GM21737 (cell line): ENCODE measurements around the gene GALNTL6.

Experiments
- ATAC-seq: cut with Tn5 transposase; IDR thresholded peaks from one replicate; pipeline ENCODE4 v1.9.1; 2021; ENCODE audit warnings: mild to moderate bottlenecking, moderate library complexity; ENCODE audit not compliant: unreplicated experiment

Gene GALNTL6

DNA sequence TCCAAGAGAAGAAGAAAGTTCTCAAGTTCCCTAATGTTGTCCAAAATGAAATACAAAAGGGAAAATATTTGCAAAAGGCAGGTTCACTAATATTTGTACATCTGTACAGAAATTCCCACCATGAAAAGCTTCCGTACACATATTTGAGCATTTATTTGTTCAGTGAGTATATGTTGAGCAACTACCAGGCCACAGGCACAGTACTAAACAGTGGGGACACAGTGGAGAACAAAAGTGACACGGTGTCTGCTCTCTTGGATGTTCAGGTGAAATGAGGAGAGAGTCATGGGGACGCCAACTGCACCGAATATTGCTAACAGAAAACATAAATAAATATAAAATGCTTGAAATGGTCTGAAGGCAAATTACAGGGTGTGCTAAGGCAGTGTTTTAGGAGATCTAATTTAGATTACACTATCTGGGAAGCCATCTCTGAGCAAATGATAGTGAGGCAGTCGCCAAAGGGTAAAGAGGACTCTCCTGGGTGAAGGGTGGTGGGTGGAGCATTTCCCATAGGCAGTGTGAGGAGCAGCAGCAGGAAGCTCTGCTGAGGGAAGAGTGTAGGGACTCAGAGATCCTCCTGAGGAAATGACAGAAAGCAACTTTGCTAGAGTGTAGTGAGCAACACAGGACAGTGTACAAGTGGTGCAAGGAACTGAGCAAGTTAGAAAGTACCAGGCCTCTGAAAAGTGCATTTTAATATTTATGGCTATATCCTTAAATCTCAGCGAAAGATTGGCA, 375.2 kb downstream of the GALNTL6 start:
- ATAC-seq = no peak

DNA sequence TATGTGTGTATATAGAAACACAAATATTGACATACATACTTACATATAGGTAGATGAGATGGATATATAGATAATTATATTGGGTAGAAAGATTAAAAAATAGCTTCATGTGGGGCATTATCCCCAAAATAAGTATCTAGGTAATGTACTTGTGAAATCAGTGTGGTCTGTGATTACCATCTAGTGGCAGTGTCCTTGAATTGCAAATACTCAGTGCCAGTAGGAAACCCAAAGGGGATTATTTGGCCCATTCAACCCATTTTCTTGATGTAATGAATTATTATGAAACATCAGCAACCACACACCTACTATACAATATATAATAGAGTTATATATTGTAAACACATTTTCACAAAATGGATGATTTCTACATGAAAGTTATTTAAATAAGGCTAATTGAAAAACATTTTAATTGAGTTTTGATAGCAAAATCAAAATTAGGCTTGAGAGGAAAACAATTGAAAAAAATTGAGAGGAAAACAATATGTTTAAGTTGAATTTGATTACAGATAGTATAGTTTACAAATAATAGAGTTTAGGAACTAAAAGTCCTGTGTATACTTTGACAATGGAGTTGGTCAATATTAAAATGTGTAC, 389.4 kb downstream of the GALNTL6 start:
- ATAC-seq = no peak

DNA sequence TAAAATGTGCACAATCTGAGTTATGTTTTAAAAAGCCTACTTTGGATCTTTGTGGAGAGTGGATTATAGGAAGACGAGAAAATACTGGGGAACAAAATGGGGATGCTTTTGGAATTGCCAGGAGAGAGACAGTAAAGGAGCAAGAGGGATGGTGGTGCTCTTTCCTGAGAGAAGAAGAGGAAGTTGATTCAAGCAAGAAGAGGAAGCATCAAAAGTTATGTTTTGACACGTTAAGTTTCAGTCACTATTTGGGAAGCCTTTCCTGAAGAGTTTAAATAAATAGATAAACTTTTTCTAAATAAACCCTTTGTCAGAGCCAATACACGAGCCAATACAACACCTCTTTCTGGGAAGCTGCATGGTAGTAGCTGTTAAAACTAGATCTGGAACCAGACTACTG, 394.1 kb downstream of the GALNTL6 start:
- ATAC-seq = no peak

DNA sequence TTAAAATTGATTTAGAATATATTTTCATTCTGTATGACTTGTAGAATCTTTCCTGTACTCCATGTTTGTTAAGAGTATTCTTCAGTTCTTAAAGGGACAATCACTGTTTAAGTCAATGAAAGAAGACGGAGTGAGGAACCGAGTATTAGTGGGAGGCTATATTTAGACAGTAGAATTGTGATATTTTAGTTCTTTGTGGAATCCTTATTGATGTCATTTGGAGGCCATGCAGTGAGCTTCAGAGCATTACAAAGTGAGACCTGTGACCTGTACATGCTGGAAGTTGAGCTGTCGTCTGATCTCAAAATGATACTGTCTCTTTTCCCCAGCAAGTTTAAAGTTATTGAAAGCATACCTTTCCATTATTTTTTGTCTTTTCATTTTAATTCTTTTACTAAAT, 394.7 kb downstream of the GALNTL6 start:
- ATAC-seq = no peak

DNA sequence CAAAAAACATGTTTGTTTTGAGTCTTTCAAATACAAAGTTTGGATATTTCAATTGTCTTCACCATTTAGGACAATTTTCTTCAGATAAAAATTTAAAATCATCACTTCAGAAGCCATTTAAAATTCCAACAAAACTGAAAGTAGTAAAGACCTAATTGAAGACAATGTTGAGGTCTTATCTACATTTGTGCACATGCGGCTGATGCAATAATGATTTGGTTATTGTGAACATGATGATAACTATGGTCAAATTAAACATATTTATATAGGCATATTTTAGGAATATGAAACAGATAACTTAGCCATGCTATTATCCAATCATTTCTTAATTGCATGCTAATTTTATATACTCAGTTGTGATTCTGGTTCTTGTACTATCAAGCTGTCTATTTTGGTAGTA, 407.5 kb downstream of the GALNTL6 start:
- ATAC-seq = no peak

DNA sequence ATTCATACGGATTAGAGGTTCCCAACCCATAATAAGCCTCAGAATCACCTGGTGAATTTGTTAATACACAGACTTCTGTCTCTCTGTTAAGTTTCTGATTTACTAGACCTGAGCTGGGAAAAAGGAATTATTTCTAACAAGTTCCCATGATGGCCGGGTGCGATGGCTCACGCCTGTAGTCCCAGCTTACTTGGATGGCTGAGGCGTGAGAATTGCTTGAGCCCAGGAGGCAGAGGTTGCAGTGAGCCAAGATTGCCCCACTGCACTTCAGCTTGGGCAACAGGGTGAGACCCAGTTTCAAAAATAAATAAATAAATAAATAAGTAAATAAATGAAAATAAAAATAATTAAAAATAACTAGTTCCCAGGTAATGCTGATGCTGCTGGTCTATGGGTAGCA, 412.3 kb downstream of the GALNTL6 start:
- no peak for ATAC-seq

DNA sequence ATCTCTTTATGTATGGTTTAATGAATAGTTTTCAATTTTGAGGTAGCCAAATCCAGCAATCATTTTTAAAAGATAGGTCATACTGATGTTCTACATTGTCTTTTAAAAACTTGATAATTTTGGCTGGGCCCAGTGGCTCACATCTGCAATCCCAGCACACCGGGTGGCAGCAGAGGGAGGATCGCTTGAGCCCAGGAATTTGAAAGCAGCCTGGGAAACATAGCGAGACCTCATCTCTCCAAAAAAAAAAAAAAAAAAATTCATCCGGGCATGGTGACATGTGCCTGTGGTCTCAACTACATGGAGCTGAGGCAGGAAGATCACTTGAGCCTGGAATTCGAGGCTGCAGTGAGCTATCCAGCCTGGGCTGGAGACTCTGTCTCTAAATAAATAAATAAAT, 419.8 kb downstream of the GALNTL6 start:
- ATAC-seq = no peak

DNA sequence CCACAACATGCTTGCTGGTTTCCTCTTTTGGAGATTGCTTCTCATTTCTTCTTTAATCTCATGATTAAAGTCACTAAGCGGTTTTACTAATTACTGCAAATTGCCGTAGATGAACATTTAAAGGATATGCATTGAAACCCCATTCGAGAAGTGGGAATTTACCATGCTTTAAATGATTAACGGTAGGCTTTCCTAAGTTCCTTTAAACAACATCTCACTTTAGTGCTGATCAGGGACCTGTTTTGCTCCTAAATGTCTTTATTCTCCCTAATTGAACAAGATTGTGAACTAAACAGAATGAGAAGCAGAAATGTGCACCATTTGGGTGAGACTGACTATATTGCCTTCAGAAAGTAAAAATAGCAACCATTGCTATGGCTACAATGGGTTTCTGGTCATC, 430.3 kb downstream of the GALNTL6 start:
- no peak for ATAC-seq

DNA sequence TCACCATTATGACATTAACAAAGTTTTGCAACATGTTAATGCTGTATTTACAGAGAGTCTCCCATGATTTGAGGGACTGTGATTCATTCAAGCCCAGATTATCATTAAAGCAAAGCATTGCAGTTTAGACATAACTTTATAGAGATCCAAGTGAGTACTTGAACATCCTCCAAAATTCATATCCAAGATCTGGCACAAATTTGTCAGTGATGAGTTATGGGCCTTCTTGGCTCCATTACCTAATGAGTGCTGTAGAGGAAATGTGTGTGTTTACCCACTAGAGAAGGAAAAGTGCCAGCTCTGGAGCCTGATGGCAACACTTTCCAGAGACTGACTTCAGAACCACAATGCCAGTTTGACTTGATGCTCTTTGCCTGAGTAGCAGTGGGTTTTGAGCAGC, 432.3 kb downstream of the GALNTL6 start:
- no peak for ATAC-seq

DNA sequence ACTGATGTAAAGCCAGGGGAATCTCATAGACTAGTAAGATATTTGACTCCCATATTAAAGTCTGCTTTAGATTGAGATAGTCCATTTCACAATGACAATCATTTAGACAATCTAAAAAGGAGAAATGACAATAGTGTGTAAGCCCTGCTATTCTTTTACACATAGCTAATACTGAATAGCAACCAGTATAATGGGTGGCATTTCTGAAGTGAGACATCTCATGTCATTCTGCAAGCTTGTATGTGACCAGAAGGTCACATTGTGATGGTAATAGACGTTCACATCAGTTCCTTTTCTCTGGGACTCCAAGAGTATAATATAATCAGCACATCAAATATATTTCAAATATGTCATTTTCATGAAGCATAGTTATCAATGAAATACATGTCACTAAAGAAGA, 440.2 kb downstream of the GALNTL6 start:
- ATAC-seq = no peak

DNA sequence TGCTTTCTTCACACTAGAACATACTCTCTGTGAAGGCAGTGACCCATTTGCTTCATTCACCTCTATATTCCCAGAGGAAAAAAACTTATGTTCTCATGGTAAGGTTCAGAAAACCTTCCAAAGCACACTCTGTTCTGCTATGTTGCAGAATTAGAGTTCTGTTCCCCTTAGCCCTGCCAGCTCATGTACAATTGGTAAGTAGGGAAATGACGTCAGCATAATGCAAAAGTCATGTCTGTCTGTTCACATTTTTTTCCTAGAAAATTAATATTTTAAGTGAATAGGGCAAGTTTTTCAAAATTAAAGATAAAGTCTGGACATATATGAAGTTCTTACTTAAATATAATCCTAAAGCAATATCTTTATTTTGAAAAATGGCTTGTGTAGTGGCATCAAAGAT, 443.6 kb downstream of the GALNTL6 start:
- no peak for ATAC-seq

DNA sequence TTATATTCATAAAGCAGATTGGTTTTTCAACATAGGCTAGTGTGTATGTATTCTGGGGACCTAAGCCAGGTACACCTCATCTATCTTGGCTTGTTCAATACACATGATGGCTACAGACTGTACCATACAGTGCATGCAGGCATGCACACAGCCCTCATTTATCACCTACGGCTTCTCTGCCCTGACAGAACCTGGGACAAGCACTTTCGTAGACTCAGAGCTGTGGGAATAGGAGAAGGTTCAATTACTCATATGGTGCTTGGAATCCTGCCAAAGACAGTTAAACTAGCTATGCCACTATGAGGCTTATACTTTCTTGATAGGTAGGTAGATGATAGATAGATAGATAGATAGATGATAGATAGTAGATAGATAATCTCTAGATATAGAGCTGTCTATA, 457.2 kb downstream of the GALNTL6 start:
- ATAC-seq = no peak

DNA sequence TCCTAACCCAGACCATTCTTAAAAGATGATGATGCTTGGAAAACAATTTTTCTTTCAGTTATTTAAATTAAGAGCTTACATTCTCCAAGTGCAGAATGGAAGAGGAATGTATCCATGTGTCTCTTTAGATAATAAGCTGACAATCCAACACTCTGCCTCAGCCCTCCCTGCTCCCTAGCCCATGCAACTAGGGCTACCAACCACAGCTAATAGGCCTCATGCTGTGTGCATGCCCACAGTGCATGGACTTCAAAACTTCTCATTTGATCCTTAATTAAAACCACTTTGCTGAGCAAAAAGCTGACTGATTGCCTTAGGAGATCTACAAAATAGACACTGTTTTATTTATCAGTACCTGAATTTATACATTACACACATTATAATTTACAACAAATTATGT, 473.9 kb downstream of the GALNTL6 start:
- ATAC-seq = no peak

DNA sequence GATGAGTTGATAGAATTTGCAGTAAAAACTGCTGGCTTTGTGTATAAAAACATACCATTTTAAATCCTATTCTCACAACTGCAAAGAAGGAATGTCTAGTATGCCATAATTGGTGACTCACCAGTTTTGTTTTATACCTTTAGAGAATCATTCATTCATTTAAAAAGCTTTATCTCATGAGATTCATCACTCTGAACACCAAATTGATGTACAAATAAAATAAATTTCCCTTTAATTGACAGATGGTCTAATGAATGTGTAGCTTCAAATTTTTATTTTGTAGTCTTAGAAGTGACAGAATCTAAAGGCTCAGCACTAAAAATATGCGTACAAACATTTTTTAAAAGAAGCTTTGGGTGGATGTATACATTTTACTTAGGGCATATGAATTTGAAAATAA, 492.5 kb downstream of the GALNTL6 start:
- ATAC-seq = no peak

DNA sequence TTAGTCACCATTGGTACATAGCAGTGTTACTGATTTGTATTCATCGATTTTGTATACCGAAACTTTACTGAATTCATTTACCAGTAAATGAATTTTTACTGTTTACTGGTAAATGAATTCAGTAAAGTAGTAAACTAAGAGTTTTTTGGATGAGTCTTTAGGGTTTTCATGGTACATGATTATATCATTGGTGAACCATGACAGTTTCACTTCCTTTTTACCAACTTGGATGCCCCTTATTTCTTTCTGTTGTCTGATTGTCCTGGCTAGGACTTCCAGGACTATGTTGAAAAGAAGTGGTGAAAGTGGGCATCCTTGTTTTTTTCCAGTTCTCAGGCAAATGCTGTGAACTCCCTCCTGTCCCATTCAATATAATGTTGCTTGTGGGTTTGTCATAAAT, 494.9 kb downstream of the GALNTL6 start:
- ATAC-seq = no peak

DNA sequence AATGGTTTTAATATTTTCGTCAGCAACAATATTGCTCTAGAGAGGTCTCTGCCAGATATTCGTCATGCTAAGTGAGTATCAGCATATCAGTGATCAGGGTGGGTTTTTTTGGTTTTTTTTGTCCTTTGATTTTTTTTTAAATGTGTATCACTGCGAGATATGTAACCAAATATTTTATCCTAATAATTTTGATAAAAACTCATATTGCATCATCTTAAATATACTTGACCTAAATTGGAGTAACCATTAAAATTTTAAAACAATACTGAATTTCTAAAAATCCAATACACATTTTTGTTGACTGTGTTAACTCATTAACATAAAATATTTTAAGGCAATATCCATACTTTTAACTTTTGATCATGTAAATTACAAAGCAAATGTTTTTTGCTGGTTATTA, 498.5 kb downstream of the GALNTL6 start:
- ATAC-seq = no peak

DNA sequence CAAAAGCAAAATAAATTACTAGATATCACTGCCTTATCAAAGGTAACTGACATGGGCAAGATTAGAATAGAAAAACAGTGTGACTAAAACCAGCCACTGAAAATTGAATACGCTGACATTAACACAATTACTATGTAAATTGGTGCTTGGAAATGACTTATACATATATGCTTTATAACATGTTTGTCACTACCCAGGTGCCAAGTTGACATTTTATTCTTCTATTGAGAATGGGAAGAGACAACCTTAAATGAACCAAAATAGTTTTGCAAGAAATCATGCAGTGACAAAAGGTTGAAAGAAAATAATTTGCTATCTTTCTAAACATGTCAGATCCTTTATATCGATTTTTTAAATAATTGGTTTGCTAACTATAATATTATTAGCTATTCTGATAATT, 510.1 kb downstream of the GALNTL6 start:
- ATAC-seq = no peak

DNA sequence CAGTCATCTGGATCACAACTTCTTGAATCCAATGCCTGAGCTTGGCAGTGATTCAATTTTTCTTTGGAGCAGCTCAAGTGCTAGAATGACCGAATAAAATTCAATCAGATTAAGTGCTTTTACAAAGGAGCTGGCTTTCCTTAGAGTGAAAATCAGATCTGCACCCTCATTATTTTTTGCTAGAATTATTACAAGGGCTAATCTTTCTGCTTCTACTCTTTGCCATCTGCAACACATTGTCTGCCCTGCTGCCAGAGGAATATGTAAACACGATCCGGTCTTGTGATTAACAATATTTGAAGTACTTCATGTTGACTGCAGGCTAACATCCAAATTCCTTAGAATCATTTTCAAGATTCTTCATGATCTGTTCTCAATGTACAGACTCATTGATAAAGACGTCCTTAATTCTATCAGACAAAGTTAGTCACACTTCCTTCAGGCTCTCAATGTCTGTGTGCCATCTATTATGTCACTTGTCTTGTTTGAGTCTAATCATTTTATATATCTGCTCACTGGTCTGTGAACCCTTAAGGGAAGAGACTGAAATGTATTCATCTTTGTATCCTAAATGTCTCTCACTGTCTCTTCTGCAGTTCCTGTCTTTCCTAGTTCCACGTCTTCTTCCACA, 531.2 kb downstream of the GALNTL6 start:
- ATAC-seq = no peak

DNA sequence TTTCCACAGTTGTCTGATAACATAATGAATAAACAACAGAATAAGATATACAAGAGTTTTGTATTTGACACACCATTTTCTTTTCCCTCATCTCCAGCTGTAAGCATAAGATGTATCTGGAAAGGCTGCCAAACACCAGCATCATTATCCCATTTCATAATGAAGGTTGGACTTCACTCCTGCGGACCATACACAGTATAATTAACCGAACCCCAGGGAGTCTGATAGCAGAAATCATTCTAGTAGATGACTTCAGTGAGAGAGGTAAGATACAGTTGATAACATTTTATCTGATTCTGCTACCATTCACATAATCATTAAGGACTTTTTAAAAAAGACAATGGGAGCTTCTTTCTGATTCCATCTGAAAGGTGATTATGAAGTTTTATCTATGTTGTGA, 535.2 kb downstream of the GALNTL6 start:
- ATAC-seq = no peak

DNA sequence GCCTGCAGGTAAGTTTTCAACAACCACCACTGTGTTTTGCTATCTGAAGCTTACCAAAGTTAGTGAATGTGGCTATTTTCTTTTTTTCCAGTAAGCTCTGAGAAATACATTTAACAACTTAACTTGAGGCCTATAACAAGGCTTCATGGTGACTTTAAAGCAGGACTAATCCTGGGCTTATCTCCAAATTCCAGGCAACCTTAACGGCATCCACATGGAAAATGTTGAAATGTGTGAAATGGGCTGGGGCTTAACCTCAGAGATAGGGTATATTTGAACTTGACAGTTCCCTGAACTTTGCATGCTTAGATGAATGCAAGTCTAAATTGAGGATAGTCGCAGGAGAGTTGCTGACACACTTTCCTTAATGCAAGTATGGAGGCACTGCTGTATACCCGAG, 539.2 kb downstream of the GALNTL6 start:
- ATAC-seq = no peak

DNA sequence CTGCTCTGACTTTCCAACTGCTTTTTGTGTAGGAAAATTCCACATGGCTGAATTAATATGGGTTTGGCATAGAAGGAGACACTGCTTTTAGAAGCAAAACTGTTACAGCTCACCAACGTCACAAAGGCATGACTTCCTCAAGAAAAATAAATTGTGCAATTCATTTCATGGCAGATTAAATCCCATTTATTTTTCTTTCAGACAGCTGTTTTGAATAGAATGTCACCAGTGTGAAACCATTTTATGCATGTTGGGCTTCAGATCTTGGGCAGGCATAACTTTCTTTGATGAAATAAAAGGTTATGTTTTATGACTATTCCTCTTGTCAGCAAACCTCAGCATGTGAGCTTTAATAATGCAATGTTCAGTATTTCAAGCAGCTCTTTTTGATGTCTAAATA, 542.8 kb downstream of the GALNTL6 start:
- no peak for ATAC-seq

DNA sequence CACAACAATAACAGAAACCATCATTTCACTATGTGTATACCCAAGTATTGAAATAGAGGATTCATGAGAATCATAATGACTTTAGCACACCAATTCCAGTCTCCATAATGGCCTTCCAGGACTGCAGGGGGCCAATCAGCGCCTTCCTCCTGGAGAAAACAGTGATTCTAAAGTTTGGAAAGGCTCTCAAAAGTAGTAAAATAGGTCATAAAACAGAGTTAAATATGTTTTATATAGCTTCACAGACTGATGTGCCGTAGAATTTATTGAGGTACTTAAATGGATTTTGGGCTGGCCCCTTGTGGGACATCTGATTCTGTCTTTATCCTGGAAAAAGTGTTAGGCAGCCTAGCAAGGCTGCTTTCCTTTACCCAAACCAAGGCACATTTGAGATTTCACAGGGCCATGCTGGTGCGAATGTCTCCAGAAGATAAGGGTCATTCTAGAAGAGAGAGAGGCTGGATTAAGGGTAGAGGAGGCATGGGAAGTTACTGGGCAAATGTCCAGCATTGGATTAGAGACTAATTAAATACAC, 543.9 kb downstream of the GALNTL6 start:
- no peak for ATAC-seq
